Measurements from ENCODE around the gene SLC35F5.
"Not testable (repeated sequence)": the region's sequence is repeated elsewhere in the genome, so short reads cannot be mapped to it uniquely, and the experiment has no call there.

SLC35F5 gene

GRCh38 chr2:113694438-113694837 is 62.0 kb downstream of the SLC35F5 start:
- no peak for DNase-seq

- DNase-seq: no peak
Observed at GRCh38 chr2:113692698-113693428, 63.6 kb downstream of the SLC35F5 start.

- DNase-seq: not testable (repeated sequence)
Observed at GRCh38 chr2:113690871-113691270, 65.6 kb downstream of the SLC35F5 start.

GRCh38 chr2:113686537-113686936 is 69.9 kb downstream of the SLC35F5 start:
- DNase-seq: no peak

- DNase-seq: no peak
Observed at GRCh38 chr2:113685471-113685870, 71.0 kb downstream of the SLC35F5 start.

- no peak for DNase-seq
Observed at GRCh38 chr2:113679457-113679856, 77.0 kb downstream of the SLC35F5 start.

GRCh38 chr2:113677330-113677729 is 79.1 kb downstream of the SLC35F5 start:
- DNase-seq: no peak

GRCh38 chr2:113676623-113677266 is 79.7 kb downstream of the SLC35F5 start:
- no peak for DNase-seq

GRCh38 chr2:113675875-113676274 is 80.6 kb downstream of the SLC35F5 start:
- no peak for DNase-seq

GRCh38 chr2:113672326-113672932 is 84.0 kb downstream of the SLC35F5 start:
- DNase-seq: no peak

GRCh38 chr2:113669013-113669412 is 87.4 kb downstream of the SLC35F5 start:
- DNase-seq: not testable (repeated sequence)

GRCh38 chr2:113664761-113665533 is 91.5 kb downstream of the SLC35F5 start:
- DNase-seq: not testable (repeated sequence)

- DNase-seq: not testable (repeated sequence)
Observed at GRCh38 chr2:113663285-113664060, 93.0 kb downstream of the SLC35F5 start.

Measured in DMS79 treated with DMSO at 0.1 percent for 48 hours (cell line).